Retina (tissue), 1 donor: ENCODE results near the gene ZFAND2B.
"Not testable (repeated sequence)": the region's sequence is repeated elsewhere in the genome, so short reads cannot be mapped to it uniquely, and the experiment has no call there.

ENCODE experiments used
- DNase-seq: peaks from one replicate; pipeline ENCODE4 v3.0.0-alpha.2; 2016

ZFAND2B gene

DNA sequence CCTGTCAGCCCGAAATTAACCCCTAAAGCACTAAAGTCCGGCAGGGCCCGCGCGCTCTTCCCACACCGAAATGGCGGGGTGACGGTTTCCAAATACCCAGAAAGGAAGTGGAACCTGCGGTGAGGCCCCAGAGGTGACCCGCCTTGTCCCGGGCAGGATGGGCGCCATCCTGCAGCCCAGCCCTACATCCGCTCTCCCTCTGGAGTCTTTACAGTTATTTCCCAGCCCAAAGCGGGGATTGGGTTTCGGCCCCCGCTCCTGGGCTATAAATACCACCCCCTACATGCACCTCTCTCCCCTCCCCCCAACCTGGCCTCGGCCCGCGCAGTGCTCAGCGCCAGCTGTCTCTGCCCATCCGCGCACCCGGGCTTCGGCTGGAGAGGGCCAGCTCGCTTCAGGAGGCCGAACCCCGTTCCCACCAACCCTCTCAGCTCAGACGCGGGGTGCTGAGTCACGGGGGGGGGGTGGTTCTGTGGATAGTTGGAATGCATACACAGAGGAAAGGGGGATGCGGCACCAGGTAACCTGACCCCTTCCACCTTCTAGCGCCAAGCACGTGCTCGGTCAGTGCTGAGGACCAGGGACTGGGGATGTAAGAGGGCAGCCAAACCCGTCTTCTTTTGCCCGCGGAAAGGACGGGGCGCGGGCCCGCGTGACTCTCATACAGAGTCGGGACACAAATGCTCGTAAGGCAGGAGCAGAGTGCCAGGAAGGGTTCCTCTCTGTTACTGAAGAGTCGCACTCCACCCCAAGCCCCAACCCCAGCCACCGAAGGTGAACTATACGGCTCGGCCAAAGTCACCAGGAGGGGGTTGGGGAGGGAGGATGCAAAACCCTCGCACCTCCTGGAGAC lies 46.5 kb downstream of the ZFAND2B start, which contains the start of gene TUBA4B:
Gene TUBA4B, plus strand, starts transcription at position 344 of the 853 bp plus-strand sequence. Its CDS starts 165 bp downstream, at position 509.
- DNase-seq: peak; percentile 56

DNA sequence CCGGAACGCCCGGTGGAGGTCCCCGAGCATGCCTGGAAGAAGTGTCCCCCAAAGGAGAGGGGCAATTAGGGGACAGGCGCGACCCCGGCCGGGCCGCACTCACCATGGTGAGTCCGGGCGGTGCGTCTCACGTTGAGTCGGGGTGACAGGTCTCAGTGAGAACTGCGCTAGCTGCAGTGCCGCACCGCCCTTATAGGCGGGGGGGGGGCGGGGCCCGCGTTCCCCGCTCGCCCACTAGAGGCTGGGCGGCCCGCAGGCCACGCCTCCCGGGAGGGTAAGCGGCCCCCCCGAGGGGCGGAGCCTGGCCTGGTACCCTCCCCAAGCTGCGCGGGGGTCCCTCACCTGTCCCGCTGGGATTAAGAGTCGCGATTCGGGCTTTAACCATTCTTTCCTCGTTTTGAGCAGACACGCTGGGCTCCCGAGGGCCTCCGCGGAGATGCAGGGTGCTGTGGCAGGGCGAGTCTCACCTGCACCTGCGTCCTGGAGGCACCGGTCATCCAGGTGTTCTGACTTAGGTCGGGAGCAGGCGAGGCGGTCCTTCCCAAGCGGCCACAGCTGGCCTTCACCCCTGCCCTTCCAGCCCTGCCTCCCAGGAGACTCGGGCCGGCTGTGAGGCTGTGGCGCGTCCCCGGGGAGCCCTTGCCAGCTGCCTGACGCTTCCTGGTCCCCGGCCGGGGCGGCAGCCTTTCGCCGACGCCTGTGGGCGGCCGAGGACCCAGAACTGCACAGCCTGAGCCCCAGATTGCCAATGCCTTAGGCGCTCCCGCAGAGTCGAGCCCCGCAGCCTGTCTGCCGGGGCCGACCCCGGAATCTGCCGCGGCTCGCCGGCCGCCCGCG lies 47.4 kb downstream of the ZFAND2B start, which contains the start of gene TUBA4A:
Gene TUBA4A, minus strand, starts transcription at position 166 of the 837 bp plus-strand sequence. Its CDS starts 60 bp downstream, at position 106.
- peak; percentile 74 for DNase-seq

DNA sequence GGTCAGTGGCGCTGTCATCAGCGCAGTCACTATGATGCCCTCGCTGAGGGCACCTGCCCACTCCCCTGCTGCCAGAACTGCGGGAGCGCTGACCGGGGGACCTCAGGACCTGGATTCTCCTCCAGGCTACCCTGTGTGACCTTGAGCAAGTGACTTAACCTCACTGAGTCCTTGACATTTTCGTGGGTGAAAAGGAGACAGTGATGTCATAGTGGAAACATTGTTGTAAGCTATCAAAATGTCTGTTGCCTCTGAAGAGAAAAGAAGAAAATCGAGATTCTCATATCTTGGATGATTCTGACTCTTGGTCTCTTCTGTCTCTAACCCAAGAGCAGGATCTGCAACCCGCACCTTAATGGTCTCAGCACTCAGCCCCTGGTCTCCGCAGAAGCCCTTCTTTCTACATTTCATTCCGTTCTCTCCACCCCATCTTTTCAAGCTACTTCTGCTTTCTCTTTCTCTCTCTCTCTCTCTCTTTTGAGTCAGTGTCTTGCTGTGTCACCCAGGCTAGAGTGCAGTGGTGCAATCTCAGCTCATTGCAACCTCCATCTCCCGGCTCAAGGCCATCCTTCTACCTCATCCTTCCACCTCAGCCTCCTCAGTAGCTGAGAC lies 48.1 kb downstream of the ZFAND2B start:
- no peak for DNase-seq

DNA sequence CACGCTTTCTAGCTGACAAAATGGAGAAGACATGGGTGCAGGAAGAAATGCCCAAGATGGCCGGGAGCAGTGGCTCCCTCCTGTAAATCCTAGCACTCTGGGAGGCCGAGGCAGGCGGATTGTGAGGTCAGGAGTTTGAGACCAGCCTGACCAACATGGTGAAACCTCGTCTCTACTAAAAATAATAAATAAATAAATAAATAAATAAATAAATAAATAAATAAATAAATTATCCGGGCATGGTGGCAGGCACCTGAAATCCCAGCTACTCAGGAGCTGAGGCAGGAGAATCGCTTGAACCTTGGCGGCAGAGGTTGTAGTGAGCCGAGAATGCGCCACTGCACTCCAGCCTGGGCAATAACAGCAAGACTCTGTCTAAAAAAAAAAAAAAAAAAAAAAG lies 52.4 kb downstream of the ZFAND2B start:
- DNase-seq: not testable (repeated sequence)
